Type B pancreatic cell (in vitro differentiated cells): ENCODE data around the gene DMD. TPM values are rescaled to one million over a fixed set of nuclear protein-coding genes. Genes with fewer than 3 reads are reported as not detected.
"Not testable (repeated sequence)": the region's sequence is repeated elsewhere in the genome, so short reads cannot be mapped to it uniquely, and the experiment has no call there.

Source experiments
- DNase-seq: peaks from one replicate; pipeline ENCODE4 v3.0.0; 2021; ENCODE audit warnings: mixed read lengths; ENCODE audit not compliant: unreplicated experiment; ENCODE audit errors: extremely low spot score
- H3K27ac Mint-ChIP-seq: 2 replicates; pipeline ENCODE4 v1.8.0; 2021; ENCODE audit warnings: mild to moderate bottlenecking, mixed read lengths
- H3K27me3 Mint-ChIP-seq: 2 replicates; pipeline ENCODE4 v1.8.0; 2021; ENCODE audit warnings: mixed read lengths
- H3K36me3 Mint-ChIP-seq: 2 replicates; pipeline ENCODE4 v1.8.0; 2021; ENCODE audit warnings: mixed read lengths
- H3K4me1 Mint-ChIP-seq: one replicate; pipeline ENCODE4 v1.8.0; 2021; ENCODE audit warnings: mixed read lengths; ENCODE audit not compliant: unreplicated experiment
- H3K4me3 Mint-ChIP-seq: 2 replicates; pipeline ENCODE4 v1.8.0; 2021; ENCODE audit warnings: mild to moderate bottlenecking, mixed read lengths
- H3K9me3 Mint-ChIP-seq: 2 replicates; pipeline ENCODE4 v1.8.0; 2021; ENCODE audit warnings: mixed read lengths
- total RNA-seq: library from RNA; stranded (reverse); gene quantifications from 2 replicates; pipeline ENCODE4 v1.2.1, GENCODE V29; 2021; ENCODE audit warnings: low replicate concordance
- TF ChIP-seq, protein P1 (sequence below): fragments of 200-600 bp; sonication (generic); conservative IDR thresholded peaks from 2 replicates; pipeline ENCODE4 v1.5.0; 2021; ENCODE audit warnings: antibody characterized with exemption, mild to moderate bottlenecking

Gene DMD
- total RNA-seq, 1 donor from 2014 or later: 57.1 TPM

DNA sequence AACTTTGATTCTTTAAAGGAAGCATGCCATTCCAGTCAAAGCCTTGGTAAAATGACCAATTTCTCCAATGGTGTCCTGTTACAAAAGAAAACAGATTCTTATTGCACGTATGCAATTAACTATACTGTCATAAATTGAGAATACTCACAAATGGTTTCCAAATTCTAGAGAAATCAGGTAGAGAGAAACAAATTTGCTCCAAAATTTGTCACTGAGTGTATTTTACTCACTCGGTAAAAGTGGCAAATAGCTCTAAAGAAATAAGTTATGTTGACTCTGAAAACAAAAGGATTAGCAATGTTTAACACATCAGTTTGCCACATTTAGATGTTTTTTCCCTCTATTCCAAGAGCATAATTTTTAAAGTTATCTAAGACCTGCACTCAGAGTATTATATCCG, 133.1 kb downstream of the DMD start:
- no peak overlapping the region for H3K27ac Mint-ChIP-seq
- TF ChIP-seq, protein P1, sequence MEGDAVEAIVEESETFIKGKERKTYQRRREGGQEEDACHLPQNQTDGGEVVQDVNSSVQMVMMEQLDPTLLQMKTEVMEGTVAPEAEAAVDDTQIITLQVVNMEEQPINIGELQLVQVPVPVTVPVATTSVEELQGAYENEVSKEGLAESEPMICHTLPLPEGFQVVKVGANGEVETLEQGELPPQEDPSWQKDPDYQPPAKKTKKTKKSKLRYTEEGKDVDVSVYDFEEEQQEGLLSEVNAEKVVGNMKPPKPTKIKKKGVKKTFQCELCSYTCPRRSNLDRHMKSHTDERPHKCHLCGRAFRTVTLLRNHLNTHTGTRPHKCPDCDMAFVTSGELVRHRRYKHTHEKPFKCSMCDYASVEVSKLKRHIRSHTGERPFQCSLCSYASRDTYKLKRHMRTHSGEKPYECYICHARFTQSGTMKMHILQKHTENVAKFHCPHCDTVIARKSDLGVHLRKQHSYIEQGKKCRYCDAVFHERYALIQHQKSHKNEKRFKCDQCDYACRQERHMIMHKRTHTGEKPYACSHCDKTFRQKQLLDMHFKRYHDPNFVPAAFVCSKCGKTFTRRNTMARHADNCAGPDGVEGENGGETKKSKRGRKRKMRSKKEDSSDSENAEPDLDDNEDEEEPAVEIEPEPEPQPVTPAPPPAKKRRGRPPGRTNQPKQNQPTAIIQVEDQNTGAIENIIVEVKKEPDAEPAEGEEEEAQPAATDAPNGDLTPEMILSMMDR: no peak
- no peak for DNase-seq
- H3K27me3 Mint-ChIP-seq: peaks cover under 1% of the 10 kb centered on the region
- peaks cover 4% of the 10 kb centered on the region for H3K9me3 Mint-ChIP-seq
- H3K4me3 Mint-ChIP-seq: no peak overlapping the region
- no peaks in the 10 kb centered on the region for H3K4me1 Mint-ChIP-seq
- no peaks in the 10 kb centered on the region for H3K36me3 Mint-ChIP-seq

DNA sequence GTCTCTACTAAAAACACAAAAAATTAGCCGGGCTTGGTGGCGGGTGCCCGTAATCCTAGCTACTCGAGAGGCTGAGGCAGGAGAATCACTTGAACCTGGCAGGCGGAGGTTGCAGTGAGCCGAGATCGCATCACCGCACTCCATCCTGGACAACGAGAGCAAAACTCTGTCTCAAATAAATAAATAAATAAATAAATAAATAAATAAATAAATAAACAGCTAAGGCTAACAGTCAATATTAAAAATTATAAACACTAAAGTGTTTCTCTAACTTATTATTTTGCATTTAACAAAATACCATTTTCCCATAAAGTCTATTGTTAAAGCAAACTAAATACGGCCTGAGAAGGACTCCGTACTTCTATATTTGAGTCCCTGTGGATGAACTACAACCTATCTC, 137.7 kb downstream of the DMD start:
- H3K36me3 Mint-ChIP-seq, H3K4me1 Mint-ChIP-seq, H3K27me3 Mint-ChIP-seq, H3K27ac Mint-ChIP-seq, DNase-seq, H3K9me3 Mint-ChIP-seq, H3K4me3 Mint-ChIP-seq: not testable (repeated sequence)

DNA sequence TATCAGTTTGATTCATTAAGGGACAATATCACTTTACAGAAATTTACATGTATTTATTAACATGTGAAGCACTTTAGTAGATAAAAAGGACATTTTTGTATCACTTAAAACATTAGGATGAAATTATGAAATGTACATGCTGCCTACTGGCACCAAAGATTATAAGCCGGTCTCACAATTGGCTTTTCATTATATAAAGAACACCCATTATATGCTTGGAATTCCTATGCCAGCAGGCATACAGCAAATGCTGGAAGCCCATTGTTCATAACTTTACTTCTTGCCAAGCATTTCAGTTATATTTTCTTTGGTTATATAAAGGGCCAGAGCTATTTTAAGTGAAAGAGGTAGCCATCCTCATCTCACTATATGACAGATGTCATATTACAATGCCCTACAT, 145.9 kb downstream of the DMD start:
- no peaks in the 10 kb centered on the region for H3K27me3 Mint-ChIP-seq
- DNase-seq: no peak
- no peaks in the 10 kb centered on the region for H3K36me3 Mint-ChIP-seq
- TF ChIP-seq, protein P1: no peak
- no peaks in the 10 kb centered on the region for H3K9me3 Mint-ChIP-seq
- peaks cover 4% of the 10 kb centered on the region for H3K4me1 Mint-ChIP-seq
- H3K27ac Mint-ChIP-seq: no peak overlapping the region
- H3K4me3 Mint-ChIP-seq: no peak overlapping the region

DNA sequence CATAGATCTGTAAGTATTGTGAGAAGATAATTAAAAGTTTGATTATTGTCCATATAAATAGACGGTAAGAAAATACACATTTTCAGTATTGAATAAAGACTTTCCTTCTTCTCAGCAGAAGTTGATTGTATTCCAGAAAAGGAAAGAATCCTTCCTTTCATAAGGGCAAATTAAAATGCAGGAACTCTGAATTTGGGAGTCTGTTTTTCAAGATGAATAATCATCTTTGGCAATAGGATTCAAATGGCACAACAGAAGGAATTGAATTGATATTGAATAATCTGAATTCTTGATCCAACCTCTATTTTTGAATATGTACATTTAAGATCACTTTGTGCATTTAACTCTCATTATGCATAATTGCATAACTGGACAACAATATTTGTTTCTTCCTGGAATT, 149.3 kb downstream of the DMD start:
- no peaks in the 10 kb centered on the region for H3K27me3 Mint-ChIP-seq
- DNase-seq: no peak
- H3K36me3 Mint-ChIP-seq: no peaks in the 10 kb centered on the region
- no peak overlapping the region for H3K4me3 Mint-ChIP-seq
- H3K4me1 Mint-ChIP-seq: no peaks in the 10 kb centered on the region
- no peak overlapping the region for H3K27ac Mint-ChIP-seq
- TF ChIP-seq, protein P1: no peak
- H3K9me3 Mint-ChIP-seq: no peaks in the 10 kb centered on the region

DNA sequence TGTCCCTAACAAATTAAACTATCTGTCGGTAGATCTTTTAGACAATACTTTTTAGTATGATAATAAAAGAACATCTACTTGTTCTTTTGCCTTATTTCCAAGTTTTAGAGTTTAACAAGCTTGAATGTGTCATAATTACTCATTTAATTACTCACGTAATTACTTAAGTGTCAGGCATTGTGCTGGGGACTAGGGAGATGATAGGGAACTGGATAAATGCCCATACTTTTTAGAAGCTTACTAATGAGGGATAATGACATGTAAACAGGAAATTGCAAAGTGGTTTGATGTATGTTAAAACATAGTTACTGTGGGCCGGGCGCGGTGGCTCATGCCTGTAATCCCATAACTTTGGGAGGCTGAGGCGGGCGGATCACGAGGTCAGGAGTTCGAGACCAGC, 158.3 kb downstream of the DMD start:
- no peaks in the 10 kb centered on the region for H3K36me3 Mint-ChIP-seq
- H3K27me3 Mint-ChIP-seq: no peaks in the 10 kb centered on the region
- DNase-seq: no peak
- no peaks in the 10 kb centered on the region for H3K4me1 Mint-ChIP-seq
- H3K27ac Mint-ChIP-seq: no peak overlapping the region
- no peaks in the 10 kb centered on the region for H3K9me3 Mint-ChIP-seq
- H3K4me3 Mint-ChIP-seq: no peak overlapping the region
- TF ChIP-seq, protein P1: no peak

DNA sequence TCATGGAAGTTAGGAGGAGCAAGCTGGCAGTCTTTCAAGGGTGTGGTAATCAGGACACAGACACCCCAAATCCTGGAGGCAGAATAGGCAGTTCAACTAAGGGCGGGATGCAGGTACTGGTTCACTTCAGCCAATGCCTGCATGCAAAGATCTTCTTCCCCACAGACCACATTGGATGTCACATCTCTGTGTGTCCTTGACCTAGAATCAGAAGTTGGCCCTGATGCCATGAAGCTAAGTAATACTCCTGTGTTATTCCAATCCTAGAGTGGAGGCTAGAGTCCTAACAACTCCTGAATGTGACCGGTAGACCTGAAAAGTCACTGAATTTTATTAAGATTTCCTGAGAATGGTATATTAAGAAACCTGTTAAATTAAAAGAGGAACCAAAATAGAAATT, 165.5 kb downstream of the DMD start:
- TF ChIP-seq, protein P1: no peak
- H3K36me3 Mint-ChIP-seq: no peaks in the 10 kb centered on the region
- DNase-seq: no peak
- H3K27me3 Mint-ChIP-seq: no peaks in the 10 kb centered on the region
- H3K4me1 Mint-ChIP-seq: no peaks in the 10 kb centered on the region
- no peak overlapping the region for H3K4me3 Mint-ChIP-seq
- H3K9me3 Mint-ChIP-seq: no peaks in the 10 kb centered on the region
- H3K27ac Mint-ChIP-seq: no peak overlapping the region
